Dendritic cell treated with granulocyte-macrophage colony-stimulating factor and Interleukin-4, amounts not matched to agents 40 ng/mL and 50 ng/mL, for 4 days (primary cell): ENCODE data around the gene TMEM254.
A peak's percentile ranks its signal among the peaks of the same experiment; 100 is the strongest.
"Not testable (repeated sequence)": the region's sequence is repeated elsewhere in the genome, so short reads cannot be mapped to it uniquely, and the experiment has no call there.

Experiments used
- H3K27ac Mint-ChIP-seq: one replicate; pipeline ENCODE4 v1.8.0; 2022; ENCODE audit warnings: mild to moderate bottlenecking, mixed read lengths
- H3K27me3 Mint-ChIP-seq: one replicate; pipeline ENCODE4 v1.8.0; 2022; ENCODE audit warnings: mild to moderate bottlenecking, mixed read lengths
- H3K36me3 Mint-ChIP-seq: one replicate; pipeline ENCODE4 v1.8.0; 2022; ENCODE audit warnings: low read depth, mixed read lengths
- H3K4me1 Mint-ChIP-seq: one replicate; pipeline ENCODE4 v1.8.0; 2022; ENCODE audit warnings: low read depth, mixed read lengths
- H3K4me3 Mint-ChIP-seq: one replicate; pipeline ENCODE4 v1.8.0; 2022; ENCODE audit warnings: mild to moderate bottlenecking, moderate library complexity, mixed read lengths
- H3K9me3 Mint-ChIP-seq: one replicate; pipeline ENCODE4 v1.8.0; 2022; ENCODE audit warnings: mixed read lengths
- intact Hi-C: fragments of 100-400 bp; cut with micrococcal nuclease; formaldehyde crosslinking; loops from one replicate; pipeline ENCODE4 v1.15.0; 2022

The TMEM254 gene

DNA sequence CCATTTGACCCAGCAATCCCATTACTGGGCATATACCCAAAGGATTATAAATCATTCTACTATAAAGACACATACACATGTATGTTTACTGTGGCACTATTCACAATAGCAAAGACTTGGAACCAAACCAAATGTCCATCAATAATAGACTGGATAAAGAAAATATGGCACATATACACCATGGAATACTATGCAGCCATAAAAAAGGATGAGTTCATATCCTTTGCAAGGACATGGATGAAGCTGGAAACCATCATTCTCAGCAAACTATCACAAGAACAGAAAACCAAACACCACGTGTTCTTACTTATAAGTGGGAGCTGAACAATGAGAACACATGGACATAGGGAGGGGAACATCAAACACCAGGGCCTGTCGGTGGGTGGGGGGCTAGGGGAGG lies 19.8 kb downstream of the TMEM254 start:
- H3K9me3 Mint-ChIP-seq, H3K4me3 Mint-ChIP-seq, H3K36me3 Mint-ChIP-seq, H3K27me3 Mint-ChIP-seq, intact Hi-C loops, H3K27ac Mint-ChIP-seq, H3K4me1 Mint-ChIP-seq: not testable (repeated sequence)

DNA sequence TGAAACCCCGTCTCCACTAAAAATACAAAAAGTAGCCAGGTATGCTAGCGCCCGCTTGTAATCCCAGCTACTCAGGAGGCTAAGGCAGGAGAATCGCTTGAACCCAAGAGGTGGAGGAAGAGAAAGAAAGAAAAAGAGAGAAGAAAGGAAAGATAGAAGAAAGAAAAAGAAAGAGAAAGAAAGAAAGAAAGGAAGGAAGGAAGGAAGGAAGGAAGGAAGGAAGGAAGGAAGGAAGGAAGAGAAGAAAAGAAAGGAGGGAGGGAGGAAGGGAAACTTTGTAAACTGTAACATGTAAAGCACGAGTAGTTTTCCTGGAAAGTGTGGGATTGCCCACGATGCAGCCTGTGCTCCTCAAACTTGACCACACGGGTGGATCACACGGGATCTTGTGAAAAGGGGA lies 20.8 kb downstream of the TMEM254 start:
- intact Hi-C loops, H3K27me3 Mint-ChIP-seq, H3K4me1 Mint-ChIP-seq, H3K36me3 Mint-ChIP-seq, H3K9me3 Mint-ChIP-seq, H3K27ac Mint-ChIP-seq, H3K4me3 Mint-ChIP-seq: not testable (repeated sequence)

DNA sequence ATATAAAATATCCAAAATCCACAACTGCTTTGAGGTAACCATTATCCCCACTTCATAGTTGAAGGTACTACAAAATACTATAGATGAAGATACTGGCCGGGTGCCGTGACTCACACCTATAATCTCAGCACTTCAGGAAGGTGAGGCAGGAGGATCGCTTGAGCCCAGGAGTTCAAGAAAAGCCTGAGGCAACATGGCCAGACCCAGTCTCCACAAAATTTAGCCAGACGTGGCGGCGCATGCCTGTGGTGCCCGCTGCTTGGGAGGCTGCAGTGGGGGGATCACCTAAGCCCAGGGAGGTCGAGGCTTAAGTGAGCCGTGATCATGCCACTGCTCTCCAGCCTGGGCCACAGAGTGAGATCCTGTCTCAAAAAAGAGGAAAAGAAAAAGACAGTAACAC lies 21.7 kb downstream of the TMEM254 start:
- Mint-ChIP-seq H3K27ac (no peak overlapping the region), H3K9me3 (no peaks in the 10 kb centered on the region), H3K4me1 (no peaks in the 10 kb centered on the region), H3K36me3 (no peaks in the 10 kb centered on the region), H3K4me3 (no peak overlapping the region), H3K27me3 (peaks cover 4% of the 10 kb centered on the region)
- intact Hi-C loops, result no loop called here

DNA sequence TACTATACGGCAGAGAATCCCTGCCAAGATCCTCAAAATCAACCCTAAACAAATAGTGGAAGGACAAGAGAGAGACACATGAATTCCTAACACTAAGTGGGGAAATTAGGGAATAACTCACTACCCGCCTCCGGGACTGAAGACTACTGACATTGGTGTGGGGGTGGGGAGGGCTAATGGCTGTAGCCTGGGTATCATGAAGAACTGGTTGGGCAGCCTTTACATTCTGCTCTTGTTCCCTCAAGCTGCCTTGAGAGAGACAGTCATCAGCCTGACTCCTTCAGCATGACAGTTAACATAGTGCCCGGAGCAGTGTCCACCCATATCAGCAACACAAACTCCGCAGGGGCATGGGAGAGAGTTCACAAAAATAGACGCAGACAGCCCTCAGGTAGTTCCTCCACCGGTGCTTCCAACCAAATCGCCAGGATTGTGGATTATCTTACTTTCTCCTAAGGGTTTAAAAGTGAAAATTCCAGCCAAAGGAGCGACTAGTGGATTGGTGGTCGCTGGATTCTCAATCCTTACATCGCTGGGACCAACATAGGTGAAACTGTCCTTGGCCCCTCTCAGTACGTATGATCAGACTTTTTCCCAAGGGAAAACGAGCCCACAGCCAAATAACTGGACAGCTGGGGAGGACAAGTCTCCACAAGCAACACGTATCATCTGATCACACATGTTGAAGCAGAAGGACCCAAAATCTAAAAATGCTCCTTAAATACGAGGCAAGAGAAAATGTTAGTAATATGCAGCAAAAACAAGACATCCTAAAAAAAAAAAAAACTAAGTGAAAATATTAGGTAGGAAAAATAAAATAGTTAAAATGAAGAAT lies 22.6 kb downstream of the TMEM254 start:
- intact Hi-C loops, result no loop called here
- H3K4me3 Mint-ChIP-seq, result no peak overlapping the region
- H3K27me3 Mint-ChIP-seq, result peaks cover 4% of the 10 kb centered on the region
- no peak overlapping the region for H3K27ac Mint-ChIP-seq
- H3K9me3 Mint-ChIP-seq, result no peaks in the 10 kb centered on the region
- H3K4me1 Mint-ChIP-seq, result no peaks in the 10 kb centered on the region
- no peaks in the 10 kb centered on the region for H3K36me3 Mint-ChIP-seq

DNA sequence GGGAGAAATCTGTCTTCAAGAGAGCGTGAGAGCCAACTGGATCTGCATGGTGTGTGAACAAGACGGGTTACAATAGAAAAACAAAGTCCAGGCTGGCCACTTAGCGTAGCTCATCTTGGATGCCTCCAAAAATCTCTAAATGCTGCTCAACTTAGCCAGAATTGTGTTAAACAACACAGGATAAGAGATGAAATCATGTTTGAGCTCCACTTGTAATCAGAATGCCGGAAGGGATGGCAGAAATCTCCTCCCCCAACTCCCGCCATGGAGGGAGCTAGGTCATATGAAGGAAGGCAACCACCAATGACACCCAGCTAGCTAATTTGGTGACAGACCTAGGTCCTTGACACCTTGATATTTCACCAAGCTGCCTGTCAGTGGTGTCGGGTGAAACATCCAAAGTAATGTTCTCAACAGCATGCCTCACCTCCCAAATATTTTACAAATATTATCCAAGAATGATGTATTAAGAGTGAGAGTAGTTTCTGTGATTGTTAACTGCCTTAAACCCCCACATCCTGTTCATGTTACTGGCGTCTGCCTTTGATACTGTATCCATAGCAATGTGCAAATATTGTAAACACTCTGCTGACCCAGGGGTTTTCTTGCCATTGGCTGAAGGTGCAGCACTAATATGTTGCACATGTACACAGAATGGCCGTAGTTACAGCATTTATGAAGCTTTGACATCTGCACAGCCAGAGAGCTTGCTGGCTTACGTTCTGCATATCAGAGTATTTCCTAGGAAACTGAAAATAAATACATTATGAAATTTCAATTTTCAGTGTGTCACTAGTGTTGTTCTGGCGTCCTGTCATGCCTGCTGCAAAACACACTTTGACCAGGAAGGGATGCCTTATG lies 25.8 kb downstream of the TMEM254 start:
- H3K4me3 Mint-ChIP-seq, result no peak overlapping the region
- peaks cover 26% of the 10 kb centered on the region for H3K9me3 Mint-ChIP-seq
- no peaks in the 10 kb centered on the region for H3K27me3 Mint-ChIP-seq
- intact Hi-C loops, result no loop called here
- no peaks in the 10 kb centered on the region for H3K36me3 Mint-ChIP-seq
- no peak overlapping the region for H3K27ac Mint-ChIP-seq
- no peaks in the 10 kb centered on the region for H3K4me1 Mint-ChIP-seq

DNA sequence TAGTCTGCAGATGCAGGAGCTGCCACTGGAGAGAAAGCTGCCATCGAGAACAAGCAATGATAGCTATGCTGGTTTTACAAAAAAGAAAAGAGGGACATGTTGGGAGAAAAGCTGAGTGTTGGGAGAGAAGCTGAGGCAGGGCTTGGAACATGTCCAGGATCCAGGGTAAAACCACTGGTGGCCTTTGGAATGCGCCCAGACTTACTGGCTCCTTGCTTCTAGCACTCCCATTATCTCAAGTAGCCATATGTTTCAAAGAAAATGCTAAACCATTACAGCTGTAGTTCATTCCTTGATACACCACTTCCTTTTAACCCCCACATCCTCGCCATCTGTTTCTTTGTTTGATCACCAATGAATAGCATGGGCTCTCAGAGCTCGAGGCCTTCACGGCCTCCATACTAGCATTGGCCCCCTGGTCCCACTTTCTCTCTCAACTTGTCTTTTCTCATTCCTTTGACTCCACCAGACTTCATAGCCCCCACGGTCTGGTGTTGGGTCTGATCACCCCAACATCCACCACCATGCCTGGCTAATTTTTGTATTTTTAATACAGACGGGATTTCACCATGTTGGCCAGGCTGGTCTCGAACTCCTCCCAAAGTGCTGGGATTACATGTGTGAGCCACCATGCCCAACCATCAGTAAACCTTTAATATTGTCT lies 30.2 kb downstream of the TMEM254 start:
- Mint-ChIP-seq H3K36me3 (no peaks in the 10 kb centered on the region), H3K27ac (no peak overlapping the region), H3K9me3 (peaks cover 36% of the 10 kb centered on the region), H3K4me3 (no peak overlapping the region), H3K27me3 (no peaks in the 10 kb centered on the region), H3K4me1 (no peaks in the 10 kb centered on the region)
- intact Hi-C loops, result no loop called here

DNA sequence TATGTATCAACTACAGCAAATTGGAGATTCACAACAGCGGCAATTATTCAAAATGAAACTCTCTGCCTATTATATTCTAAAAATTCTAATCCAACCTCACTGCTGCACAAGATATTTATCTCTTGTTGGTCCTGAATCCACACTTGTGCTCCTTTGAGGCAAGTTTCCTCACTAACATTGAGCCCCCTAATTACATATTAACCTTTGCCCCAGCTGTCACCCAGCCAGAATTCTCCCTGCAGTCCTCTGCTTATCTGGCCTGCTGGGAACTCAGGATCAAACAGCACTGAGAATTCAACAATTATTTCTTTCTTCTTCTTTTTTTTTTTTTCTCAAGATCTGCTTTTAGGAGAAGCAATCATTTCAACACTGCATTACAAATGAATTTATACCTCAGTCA lies 32.5 kb downstream of the TMEM254 start:
- intact Hi-C loops, result no loop called here
- Mint-ChIP-seq H3K4me1 (no peaks in the 10 kb centered on the region), H3K27ac (no peak overlapping the region), H3K36me3 (no peaks in the 10 kb centered on the region), H3K9me3 (peaks cover 36% of the 10 kb centered on the region), H3K27me3 (no peaks in the 10 kb centered on the region), H3K4me3 (no peak overlapping the region)

DNA sequence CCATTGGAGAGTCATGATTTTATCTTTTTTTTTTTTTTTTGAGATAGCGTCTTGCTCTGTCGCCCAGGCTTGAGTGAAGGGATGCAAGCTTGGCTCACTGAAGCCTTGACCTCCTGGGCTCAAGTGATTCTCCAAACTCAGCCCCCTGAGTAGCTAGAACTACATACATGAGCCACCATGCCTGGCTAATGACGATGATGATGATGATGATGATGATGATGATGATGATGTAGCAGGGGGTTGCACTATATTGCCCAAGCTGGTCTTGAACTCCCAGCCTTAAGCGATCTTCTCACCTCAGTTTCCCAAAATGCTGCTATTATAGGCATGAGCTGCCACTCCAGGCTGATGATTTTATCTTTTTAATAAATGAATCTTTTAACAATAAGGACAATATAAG lies 40.2 kb downstream of the TMEM254 start:
- no peaks in the 10 kb centered on the region for H3K36me3 Mint-ChIP-seq
- H3K4me1 Mint-ChIP-seq, result no peaks in the 10 kb centered on the region
- intact Hi-C loops, result no loop called here

DNA sequence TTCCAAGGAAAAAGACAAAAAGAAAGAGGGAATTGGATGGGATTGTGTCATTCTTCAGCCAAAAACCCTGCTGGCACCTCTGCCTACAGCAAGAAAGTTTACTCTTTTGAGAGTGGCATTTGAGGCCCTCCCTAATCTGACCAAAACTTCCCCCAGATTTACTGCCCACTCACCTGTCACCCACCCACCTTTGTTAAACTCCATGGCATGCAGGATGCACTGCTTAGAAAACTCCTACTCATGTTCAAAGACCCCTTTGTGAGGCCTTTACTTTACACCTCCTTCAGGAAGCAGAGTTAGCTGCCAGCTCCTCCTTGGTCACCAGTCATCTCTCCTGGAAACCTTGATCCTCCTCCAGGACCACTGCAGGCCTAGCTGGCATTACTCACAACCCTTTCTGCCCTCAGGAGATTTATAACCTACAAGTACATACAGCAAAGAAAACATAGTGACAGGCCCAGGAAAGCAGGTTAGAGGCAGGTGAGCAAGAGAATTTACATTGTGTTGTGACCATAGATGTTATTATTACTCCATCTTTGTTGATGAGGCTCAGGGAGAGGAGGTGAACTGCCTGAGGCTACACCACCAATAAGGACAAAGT lies 43.7 kb downstream of the TMEM254 start:
- Mint-ChIP-seq H3K4me3 (no peak overlapping the region), H3K27me3 (peaks cover 7% of the 10 kb centered on the region), H3K27ac (no peak overlapping the region), H3K9me3 (no peaks in the 10 kb centered on the region), H3K4me1 (no peaks in the 10 kb centered on the region), H3K36me3 (no peaks in the 10 kb centered on the region)
- intact Hi-C loops, result no loop called here

More for the DNA sequence above, 40.2 kb downstream of the TMEM254 start:
- no peak overlapping the region for H3K4me3 Mint-ChIP-seq
- no peak overlapping the region for H3K27ac Mint-ChIP-seq
- peaks cover 7% of the 10 kb centered on the region for H3K27me3 Mint-ChIP-seq
- no peaks in the 10 kb centered on the region for H3K9me3 Mint-ChIP-seq

DNA sequence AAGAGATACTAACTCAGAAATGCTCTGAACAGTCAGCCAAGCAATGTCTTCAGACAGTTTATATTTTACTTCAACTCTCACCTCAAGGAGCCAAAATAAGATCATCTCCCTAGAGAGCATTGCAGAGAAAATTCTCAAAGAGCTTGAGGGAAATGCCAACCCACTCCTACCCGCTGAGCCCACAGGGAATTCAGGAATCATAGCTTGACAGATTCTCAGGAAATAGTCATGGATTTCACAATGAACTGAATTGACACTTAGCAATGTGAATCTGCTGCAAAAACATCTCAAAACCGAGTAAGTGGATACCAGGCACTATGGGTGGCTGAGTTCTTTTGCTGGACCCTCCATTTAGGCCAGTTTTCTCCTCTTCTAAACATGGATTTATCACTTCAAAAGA lies 44.3 kb downstream of the TMEM254 start:
- no peaks in the 10 kb centered on the region for H3K9me3 Mint-ChIP-seq
- H3K27ac Mint-ChIP-seq, result no peak overlapping the region
- no peaks in the 10 kb centered on the region for H3K4me1 Mint-ChIP-seq
- no peaks in the 10 kb centered on the region for H3K36me3 Mint-ChIP-seq
- H3K4me3 Mint-ChIP-seq, result no peak overlapping the region
- H3K27me3 Mint-ChIP-seq, result peaks cover 7% of the 10 kb centered on the region
- intact Hi-C loops, result no loop called here

DNA sequence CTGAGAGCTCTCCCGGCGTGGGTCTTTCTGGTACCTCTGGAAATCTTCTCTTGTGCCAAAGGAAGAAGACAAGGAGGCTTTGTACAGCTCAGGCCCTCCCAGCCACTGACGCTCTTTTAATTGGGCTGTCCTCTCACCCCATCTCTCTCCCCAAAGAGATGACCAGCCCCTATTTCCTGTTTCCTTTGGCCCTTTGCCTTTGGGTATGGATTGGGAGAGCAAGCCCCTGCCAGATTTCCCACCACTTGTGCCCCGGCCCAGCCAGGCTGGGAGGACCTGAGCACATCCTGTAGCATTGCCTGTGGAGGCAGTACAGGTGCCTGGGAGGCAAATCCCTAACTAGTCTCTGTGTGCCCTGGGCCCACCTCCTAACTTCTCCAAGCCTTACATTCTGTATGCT lies 48.4 kb downstream of the TMEM254 start:
- no peak overlapping the region for H3K4me3 Mint-ChIP-seq
- no peaks in the 10 kb centered on the region for H3K9me3 Mint-ChIP-seq
- H3K27me3 Mint-ChIP-seq, result peaks cover 12% of the 10 kb centered on the region
- intact Hi-C loops, result no loop called here
- H3K27ac Mint-ChIP-seq, result no peak overlapping the region
- no peaks in the 10 kb centered on the region for H3K36me3 Mint-ChIP-seq
- H3K4me1 Mint-ChIP-seq, result no peaks in the 10 kb centered on the region

DNA sequence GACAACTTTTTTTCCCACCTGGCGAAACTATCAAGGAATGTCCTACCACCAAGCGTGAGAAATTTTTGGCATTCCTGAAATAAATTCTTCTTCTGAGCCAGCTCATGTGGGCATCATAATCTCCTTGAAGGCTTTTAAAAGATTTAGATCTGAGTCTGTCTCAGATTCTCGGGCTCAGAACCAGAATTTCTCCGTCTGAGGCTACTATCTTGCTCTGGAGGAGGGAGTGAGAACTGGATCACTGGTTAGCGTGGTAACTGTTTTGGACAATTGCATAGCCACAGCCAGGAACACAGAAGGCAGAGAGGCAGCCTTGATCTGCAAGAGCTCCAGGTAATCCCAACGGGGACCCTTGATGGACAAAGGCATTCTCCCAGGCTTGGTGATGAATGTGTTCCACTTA lies 53.0 kb downstream of the TMEM254 start:
- intact Hi-C loops, result no loop called here
- Mint-ChIP-seq H3K4me3 (no peak overlapping the region), H3K27me3 (peaks cover 42% of the 10 kb centered on the region), H3K36me3 (no peaks in the 10 kb centered on the region), H3K4me1 (peaks cover 9% of the 10 kb centered on the region), H3K27ac (no peak overlapping the region), H3K9me3 (no peaks in the 10 kb centered on the region)

DNA sequence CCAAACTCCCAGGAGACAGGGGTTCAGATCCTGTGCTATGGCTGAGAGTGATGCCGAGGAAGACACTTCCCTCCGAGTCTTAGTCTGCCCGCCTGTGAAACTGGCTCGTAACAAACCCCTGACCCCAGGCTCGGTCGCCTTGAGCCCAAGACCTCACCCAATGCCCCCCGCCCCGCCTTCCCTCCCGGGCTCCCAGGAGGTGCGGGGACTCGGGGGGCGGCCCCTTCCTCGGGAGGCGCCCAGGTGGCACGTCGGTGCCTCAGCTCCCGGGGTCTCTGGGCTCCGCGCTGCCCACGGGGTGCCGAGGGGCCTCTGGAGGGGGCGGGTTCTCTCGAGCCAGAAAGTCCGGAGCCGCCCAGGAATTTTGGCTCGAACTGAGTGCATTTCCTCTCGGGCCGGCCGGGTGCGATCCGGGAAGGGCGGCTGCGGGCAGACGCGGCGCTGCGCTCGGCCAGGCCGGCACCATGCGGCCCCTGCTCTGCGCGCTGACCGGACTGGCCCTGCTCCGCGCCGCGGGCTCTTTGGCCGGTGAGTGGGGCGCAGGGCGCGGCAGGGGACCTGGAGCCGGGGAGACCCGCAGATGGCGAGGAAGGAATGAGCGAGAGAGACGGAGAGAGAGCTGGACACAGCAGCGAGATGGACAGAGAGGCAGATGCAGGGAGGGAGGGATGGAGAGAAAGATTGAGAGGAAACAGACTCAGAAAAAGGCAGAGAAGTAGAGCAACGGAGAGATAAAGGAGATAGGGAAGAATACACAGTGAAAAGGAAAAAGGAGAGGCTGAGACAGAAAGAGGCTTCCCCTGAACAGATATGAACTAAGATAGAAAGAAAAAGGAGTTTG lies 54.1 kb downstream of the TMEM254 start, which contains the start of gene PLAC9:
Gene PLAC9 (plus strand): TSS at position 432 of the 841 bp plus-strand sequence. CDS start 33 bp downstream, at position 465.
- intact Hi-C loops, result no loop called here
- Mint-ChIP-seq H3K27ac (no peak within 1 kb of the TSS), H3K36me3 (no peaks in the 10 kb centered on the region), H3K4me3 (peak within 1 kb of the TSS; percentile 1), H3K9me3 (no peaks in the 10 kb centered on the region), H3K4me1 (peaks cover 9% of the 10 kb centered on the region), H3K27me3 (peaks cover 42% of the 10 kb centered on the region)
